Erythroblast (primary cell): ENCODE data around the gene CCDC68.

Source experiments
- GATA1 ChIP-seq: IDR thresholded peaks from 2 replicates; pipeline ENCODE4 v1.6.1; 2011; ENCODE audit warnings: low read depth, mild to moderate bottlenecking, control low read depth, low read length, moderate library complexity
- POLR2A ChIP-seq: IDR thresholded peaks from 2 replicates; pipeline ENCODE4 v1.6.1; 2011; ENCODE audit warnings: mild to moderate bottlenecking, low read length

DNA sequence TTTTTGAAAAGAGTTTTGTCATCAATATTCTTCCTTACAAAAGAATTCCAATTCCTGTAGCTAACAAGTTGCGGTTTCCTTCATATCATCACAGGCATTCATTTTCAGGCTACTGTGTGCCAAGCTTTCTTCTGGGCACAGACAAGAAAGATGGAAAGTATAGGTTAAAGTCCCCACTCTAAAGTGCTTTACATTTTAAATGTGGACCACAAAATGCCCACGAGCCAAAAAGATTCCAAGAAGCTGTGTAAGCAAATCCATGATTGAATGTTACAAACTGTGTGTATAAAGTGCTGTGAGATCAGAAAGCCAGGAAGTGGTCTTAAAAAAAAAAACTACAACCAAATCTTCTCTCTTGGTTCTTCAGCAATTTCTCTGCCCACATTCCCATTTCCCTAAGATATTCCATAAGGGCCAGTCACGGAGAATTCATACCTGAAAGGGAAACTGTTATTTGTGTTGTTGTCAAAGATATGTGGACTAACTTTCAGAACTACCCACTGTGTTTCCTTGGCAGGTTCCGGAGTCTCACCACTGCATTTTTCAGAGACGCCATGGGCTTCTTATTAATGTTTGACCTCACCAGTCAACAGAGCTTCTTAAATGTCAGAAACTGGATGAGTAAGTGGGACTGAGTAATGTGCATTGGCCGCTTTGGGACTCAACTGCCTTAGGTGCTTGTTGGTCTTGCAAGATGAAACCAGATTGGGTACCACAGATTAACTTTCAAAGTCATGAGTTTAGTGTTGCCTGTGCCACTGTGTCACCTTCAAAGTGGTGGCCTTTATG is 75.3 kb downstream of the CCDC68 start:
- no peak for TF ChIP-seq POLR2A
- TF ChIP-seq GATA1, result no peak
